Heart left ventricle (tissue), 16 donors: ENCODE results near the gene CAST. TPM values are rescaled to one million over a fixed set of nuclear protein-coding genes. Genes with fewer than 3 reads are reported as not detected.

Source experiments
- ATAC-seq, 4 donors: fragments of 200-7000 bp; cut with Tn5 transposase; one replicate each; pipeline ENCODE4 v1.9.1; 2020 to 2022; ENCODE audit warnings: moderate library complexity in 4 of 4, mild to moderate bottlenecking in 3 of 4, moderate number of reproducible peaks in 1 of 4
- DNase-seq, 5 donors: peaks; one replicate each; pipeline ENCODE4 v3.0.0-alpha.2; 2020
- H3K27ac ChIP-seq, 12 donors: fragments of 200-600 bp; sonication (generic) in 4 of 12; one replicate each; pipeline versions ENCODE4 v1.5.0 to v1.8.0; 2016 to 2022; ENCODE audit warnings: mild to moderate bottlenecking in 2 of 12
- H3K27me3 ChIP-seq, 9 donors: fragments of 200-600 bp; sonication (generic) in 2 of 9; one replicate each; pipeline versions ENCODE4 v1.5.1 to v1.8.0; 2016 to 2022; ENCODE audit warnings: mild to moderate bottlenecking in 3 of 9
- H3K36me3 ChIP-seq, 9 donors: fragments of 200-600 bp; sonication (generic) in 2 of 9; one replicate each; pipeline versions ENCODE4 v1.5.0 to v1.8.0; 2018 to 2022; ENCODE audit warnings: mild to moderate bottlenecking in 2 of 9
- H3K4me1 ChIP-seq, 12 donors: fragments of 200-600 bp; sonication (generic) in 4 of 12; one replicate each; pipeline versions ENCODE4 v1.5.0 to v1.8.0; 2016 to 2022; ENCODE audit warnings: mild to moderate bottlenecking in 3 of 12
- H3K4me3 ChIP-seq, 12 donors: fragments of 200-600 bp; sonication (generic) in 4 of 12; one replicate each; pipeline versions ENCODE4 v1.5.0 to v1.8.0; 2017 to 2022; ENCODE audit warnings: mild to moderate bottlenecking in 9 of 12, moderate library complexity in 4 of 12
- H3K9me3 ChIP-seq, 12 donors: fragments of 200-600 bp; sonication (generic) in 4 of 12; one replicate each; pipeline versions ENCODE4 v1.5.0 to v1.8.0; 2016 to 2022; ENCODE audit warnings: mild to moderate bottlenecking in 1 of 12
- POLR2A ChIP-seq, 2 donors: fragments of 450-650 bp; IDR thresholded peaks; one replicate each; pipeline ENCODE4 v1.6.1; 2017; ENCODE audit warnings: antibody characterized with exemption in 2 of 2, mild to moderate bottlenecking in 2 of 2, moderate library complexity in 2 of 2
- WGBS, 4 donors: extraction: QIAGEN DNeasy Blood & Tissue Kit in 2 of 4; methylation state at CpG; one replicate each; pipeline versions ENCODE4 v1.1.5 to v1.1.7; 2013 to 2018; 5-methylcytosine and 5-hydroxymethylcytosine counted together
- intact Hi-C, 10 donors: fragments of 100-400 bp; cut with DNase I; formaldehyde crosslinking; loops; one replicate each; pipeline versions ENCODE4 v1.11.1 to v1.14.2; 2022
- polyA plus RNA-seq, 2 donors: library from polyadenylated mRNA; stranded (reverse); fragments of 200-250 nt; gene quantifications; one replicate each; pipeline ENCODE4 v1.2.3, GENCODE V29; 2013
- total RNA-seq, 9 donors: library from RNA; depleted of rRNA in 2 of 9; stranded (reverse); fragments of >200 nt in 2 of 9; fragmentation: NEBNext Ultra II Directional in 3 of 9; extraction: Animal tissue kit (Norgen Biotek cat#: 25700) in 3 of 9; gene quantifications; one replicate each; pipeline versions ENCODE4 v1.1.0 to v1.2.4, GENCODE V29; 2016 to 2023
- TF ChIP-seq, protein P1 (sequence below), 12 donors: fragments of 200-600 bp; sonication (generic) in 4 of 12; IDR thresholded peaks; one replicate each; pipeline versions ENCODE4 v1.5.0 to v1.8.0; 2018 to 2022; ENCODE audit warnings: antibody characterized with exemption in 12 of 12, mild to moderate bottlenecking in 5 of 12
- donor health status: ischemic (EF 13 %, LVEDD 7.1; RV severe dilation, severe dysfunction).
- donor health status: healthy with polysubstance abuse.
- donor health status: DM: no; HTN: yes; CAD: no.
- donor health status: DM: no; HTN: no; CAD: no.
- donor health status: ischemic (EF 25% LVEDD 6.9; RV normal size, moderate dysfunction).
- donor health status: ischemic (EF 25% LVEDD 5.7; RV mildly dilated, moderate dysfunction).
- donor health status: healthy.
- donor health status: DM: yes; HTN: yes; CAD: no.
- donor health status: ischemic (EF 35%, LVEDD 5.7; RV mildly dilated, moderate dysfunction).
- donor health status: nonischemic (EF 11% LVEDD 7.7; RV severe dilation, severe dysfunction).
- donor health status: DM: yes; HTN: yes; CAD: no.
- donor health status: PGD.
- donor health status: ischemic (EF 29% LVEDD 5.4; RV normal size, mild dysfunction).
- donor health status: nonischemic (EF 23%, LVEDD 6.1; RV moderate dilation, normal function).

The CAST gene
- total and polyA plus RNA-seq, 11 donors = 179 to 748 (median 536) TPM

DNA sequence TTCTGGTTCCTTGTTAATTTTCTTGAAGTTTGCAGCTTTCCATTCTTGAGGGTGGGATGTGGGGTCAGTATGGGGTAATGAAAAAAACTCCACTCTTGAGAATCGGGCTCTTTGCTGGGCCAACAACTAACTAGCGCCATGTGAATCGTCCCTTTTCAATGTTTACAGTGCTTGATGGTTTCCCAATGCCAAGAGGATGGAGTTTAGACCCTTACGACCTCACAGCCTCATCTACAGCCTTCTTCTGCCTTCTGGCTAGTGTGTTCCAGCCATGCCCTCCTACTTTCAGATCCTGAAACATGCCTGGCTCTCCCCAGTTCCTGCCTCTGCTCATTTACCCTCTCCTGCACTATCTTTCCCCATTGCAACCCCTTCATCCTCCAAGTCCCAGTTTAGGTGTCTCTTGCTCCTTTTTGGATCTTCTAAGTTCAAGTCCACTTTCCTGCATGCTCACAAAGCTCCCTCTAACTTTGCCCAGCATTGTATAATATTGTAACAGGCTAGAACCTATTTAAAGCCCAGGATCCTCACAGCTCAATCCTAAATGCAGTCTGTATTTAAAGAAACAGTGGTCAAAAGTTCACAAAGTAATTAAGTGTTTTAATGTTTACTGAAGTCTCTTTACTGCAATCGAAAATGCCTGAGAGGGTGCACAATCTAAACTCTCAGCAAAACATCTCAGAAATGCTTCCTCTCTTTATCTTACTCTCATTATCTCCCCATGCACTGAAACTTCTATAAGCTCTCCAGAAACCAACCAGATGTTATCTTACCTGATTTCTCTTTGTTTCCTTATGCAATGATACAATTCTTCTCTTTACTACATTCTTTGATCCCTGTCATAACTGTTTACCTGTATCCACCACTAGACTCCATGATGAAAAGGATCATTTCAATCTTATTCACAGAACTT, 20.6 kb upstream of the CAST start:
- Histone ChIP-seq H3K27ac (no peak overlapping the region), H3K4me1 (no peaks in the 10 kb centered on the region), H3K4me3 (no peak overlapping the region), H3K9me3 (no peaks in the 10 kb centered on the region), H3K36me3 (no peaks in the 10 kb centered on the region), H3K27me3 (no peaks in the 10 kb centered on the region)
- TF ChIP-seq POLR2A (IDR thresholded peaks at IDR 0.05) = no peak
- TF ChIP-seq, protein P1, sequence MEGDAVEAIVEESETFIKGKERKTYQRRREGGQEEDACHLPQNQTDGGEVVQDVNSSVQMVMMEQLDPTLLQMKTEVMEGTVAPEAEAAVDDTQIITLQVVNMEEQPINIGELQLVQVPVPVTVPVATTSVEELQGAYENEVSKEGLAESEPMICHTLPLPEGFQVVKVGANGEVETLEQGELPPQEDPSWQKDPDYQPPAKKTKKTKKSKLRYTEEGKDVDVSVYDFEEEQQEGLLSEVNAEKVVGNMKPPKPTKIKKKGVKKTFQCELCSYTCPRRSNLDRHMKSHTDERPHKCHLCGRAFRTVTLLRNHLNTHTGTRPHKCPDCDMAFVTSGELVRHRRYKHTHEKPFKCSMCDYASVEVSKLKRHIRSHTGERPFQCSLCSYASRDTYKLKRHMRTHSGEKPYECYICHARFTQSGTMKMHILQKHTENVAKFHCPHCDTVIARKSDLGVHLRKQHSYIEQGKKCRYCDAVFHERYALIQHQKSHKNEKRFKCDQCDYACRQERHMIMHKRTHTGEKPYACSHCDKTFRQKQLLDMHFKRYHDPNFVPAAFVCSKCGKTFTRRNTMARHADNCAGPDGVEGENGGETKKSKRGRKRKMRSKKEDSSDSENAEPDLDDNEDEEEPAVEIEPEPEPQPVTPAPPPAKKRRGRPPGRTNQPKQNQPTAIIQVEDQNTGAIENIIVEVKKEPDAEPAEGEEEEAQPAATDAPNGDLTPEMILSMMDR (IDR thresholded peaks at IDR 0.05) = no peak
- intact Hi-C loops = no loop called here
- ATAC-seq (no peak), DNase-seq (no peak)
- WGBS, 4 donors = 51 to 70% (median 63%) methylated on average over 5 of the region's 5 CpGs

DNA sequence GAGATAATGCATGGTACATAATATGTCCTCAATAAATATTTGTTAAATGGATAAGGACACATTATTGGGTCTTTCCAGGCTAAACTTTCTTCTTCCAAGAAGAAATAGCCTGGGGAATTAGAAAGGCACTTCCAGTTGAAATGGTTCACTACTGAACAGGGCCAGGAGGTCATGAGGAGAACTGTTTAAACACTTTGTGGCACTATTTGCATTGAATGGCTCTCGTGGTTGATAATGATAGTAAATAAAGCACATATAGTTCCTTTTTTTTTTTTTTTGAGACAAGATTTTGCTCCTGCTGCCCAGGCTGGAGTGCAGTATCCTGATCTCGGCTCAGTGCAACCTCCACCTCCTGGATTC, 19.9 kb upstream of the CAST start:
- no peak overlapping the region for H3K4me3 ChIP-seq
- no peaks in the 10 kb centered on the region for H3K9me3 ChIP-seq
- no peaks in the 10 kb centered on the region for H3K36me3 ChIP-seq
- 77 to 86% (median 80%) methylated on average over 2 of the region's 2 CpGs for WGBS, 4 donors
- H3K27me3 ChIP-seq = no peaks in the 10 kb centered on the region
- no peaks in the 10 kb centered on the region for H3K4me1 ChIP-seq
- TF ChIP-seq, protein P1 (IDR thresholded peaks at IDR 0.05) = no peak
- TF ChIP-seq POLR2A (IDR thresholded peaks at IDR 0.05) = no peak
- no peak overlapping the region for H3K27ac ChIP-seq
- ATAC-seq = no peak
- intact Hi-C loops = no loop called here
- DNase-seq = no peak

DNA sequence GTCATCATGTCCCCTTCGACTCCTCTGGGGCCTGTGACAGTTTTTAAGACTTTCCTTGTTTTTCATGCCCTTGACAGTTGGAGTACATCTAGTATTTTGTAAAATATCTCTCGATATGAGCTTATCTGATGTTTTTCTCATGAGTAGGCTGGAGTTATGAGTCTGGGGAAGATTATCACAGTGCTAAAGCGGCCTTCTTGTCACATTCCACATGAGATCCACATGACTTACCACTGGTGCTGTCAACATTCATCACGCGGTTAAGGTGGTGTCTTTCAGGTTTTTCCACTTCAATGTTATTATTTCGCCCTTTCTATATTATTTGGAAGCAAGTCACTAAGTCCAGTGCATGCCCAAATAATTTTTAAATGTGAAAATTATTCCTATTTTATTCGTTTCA, 17.1 kb upstream of the CAST start:
- Histone ChIP-seq H3K36me3 (no peaks in the 10 kb centered on the region), H3K4me3 (no peak overlapping the region), H3K4me1 (peaks cover 0 to 25% (median 0%) of the 10 kb centered on the region in 12 donors), H3K9me3 (no peaks in the 10 kb centered on the region), H3K27me3 (no peaks in the 10 kb centered on the region), H3K27ac (no peak overlapping the region)
- ATAC-seq (no peak), DNase-seq (no peak)
- WGBS, 4 donors = 79 to 86% (median 83%) methylated on average over 7 of the region's 7 CpGs
- TF ChIP-seq, protein P1 (IDR thresholded peaks at IDR 0.05) = no peak
- no peak for TF ChIP-seq POLR2A (IDR thresholded peaks at IDR 0.05)
- intact Hi-C loops = no loop called here

DNA sequence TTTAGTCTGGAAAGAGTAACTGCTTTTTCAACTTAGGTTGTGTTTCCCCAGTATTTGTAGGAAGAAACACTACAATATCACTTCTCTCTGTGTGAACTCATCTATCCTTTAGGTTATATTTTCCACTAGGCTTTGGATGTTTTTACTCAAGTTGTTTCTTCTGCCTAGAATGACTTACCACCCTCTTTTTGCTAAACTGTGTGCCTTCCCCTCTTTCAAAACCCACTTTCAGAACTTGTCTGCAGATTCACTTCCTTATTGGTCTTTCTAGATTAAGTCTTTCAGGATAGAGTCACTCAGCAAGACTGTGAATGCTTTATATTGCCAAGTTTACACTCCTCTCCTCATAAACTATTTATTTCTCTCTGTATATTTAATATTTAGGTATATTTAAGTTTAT, 14.2 kb upstream of the CAST start:
- TF ChIP-seq POLR2A (IDR thresholded peaks at IDR 0.05) = no peak
- TF ChIP-seq, protein P1 (IDR thresholded peaks at IDR 0.05) = no peak
- H3K36me3 ChIP-seq = no peaks in the 10 kb centered on the region
- H3K27ac ChIP-seq = peak overlapping the region in 1 of 12 donors; percentile 5
- intact Hi-C loops = no loop called here
- no peaks in the 10 kb centered on the region for H3K27me3 ChIP-seq
- H3K4me1 ChIP-seq = peaks cover 0 to 26% (median 0%) of the 10 kb centered on the region in 12 donors
- no peak for DNase-seq
- H3K9me3 ChIP-seq = no peaks in the 10 kb centered on the region
- H3K4me3 ChIP-seq = no peak overlapping the region
- ATAC-seq = no peak
